Dermis blood vessel endothelial cell (primary cell): ENCODE measurements around the gene MYLIP. TPM values are rescaled to one million over a fixed set of nuclear protein-coding genes. Genes with fewer than 3 reads are reported as not detected.

Experiments
- DNase-seq: peaks from one replicate; pipeline ENCODE4 v3.0.0; 2010
- total RNA-seq: library from RNA; depleted of rRNA; stranded (reverse); fragments of >200 nt; gene quantifications from 2 replicates; pipeline ENCODE4 v1.2.3, GENCODE V29; 2014

The MYLIP gene
- total RNA-seq, 1 donor from 2014 or later = 54.8 TPM

DNA sequence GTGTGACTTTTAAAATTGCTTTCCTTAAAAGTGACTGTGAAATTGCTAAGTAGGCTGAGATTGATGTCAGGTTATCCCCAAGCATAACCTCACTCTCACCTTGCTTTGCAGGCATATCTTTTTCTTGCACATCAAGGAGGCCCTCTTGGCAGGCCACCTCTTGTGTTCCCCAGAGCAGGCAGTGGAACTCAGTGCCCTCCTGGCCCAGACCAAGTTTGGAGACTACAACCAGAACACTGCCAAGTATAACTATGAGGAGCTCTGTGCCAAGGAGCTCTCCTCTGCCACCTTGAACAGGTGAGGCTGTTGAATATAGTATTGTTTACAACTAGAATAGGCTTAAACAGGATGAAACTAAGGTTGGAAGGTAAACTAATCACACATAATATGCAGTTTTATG is 12.6 kb downstream of the MYLIP start:
- no peak for DNase-seq

DNA sequence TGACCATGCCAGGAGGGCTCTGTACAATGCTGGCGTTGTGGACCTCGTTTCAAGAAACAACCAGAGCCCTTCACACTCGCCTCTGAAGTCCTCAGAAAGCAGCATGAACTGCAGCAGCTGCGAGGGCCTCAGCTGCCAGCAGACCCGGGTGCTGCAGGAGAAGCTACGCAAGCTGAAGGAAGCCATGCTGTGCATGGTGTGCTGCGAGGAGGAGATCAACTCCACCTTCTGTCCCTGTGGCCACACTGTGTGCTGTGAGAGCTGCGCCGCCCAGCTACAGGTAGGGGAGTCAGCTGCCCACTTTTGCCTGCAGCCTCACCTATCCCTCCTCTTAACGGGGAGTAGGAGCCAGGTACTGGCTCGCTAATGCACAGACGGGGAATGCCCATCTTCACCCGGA is 16.2 kb downstream of the MYLIP start:
- DNase-seq = no peak

DNA sequence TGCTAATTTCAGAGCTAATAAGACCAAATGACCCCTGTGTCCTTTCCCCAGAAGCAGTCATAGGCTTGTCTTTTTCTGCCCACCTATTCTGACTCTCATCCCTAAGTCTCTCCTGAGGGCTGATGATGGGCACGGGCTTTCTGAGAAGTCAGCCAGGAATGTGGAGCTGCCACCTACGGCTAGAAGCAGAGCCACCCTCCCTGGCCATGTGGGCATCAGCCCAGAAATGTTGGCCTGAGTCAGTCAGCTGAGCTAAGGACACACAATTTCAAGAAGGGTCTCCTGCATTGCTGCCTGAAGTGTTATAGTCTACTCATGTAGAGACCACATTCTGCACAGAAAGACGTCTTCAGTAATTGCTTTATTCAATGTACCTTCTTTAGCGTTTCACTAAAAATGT is 17.1 kb downstream of the MYLIP start:
- DNase-seq = no peak

DNA sequence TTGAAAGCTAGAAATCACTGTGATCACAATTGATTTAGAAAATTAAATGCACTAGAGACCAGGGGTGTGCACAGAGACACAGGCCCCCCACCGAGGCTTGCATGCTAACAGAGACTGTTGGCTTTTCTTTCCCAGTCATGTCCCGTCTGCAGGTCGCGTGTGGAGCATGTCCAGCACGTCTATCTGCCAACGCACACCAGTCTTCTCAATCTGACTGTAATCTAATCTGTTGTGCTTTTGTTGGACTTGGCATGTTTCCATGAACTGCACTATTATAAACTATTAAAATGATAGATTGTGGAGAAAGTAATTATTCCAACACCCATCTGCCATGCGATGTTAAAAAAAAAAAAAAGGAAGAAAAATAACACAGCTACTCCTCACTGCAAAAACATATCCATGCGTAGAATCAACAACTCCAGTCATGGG is 17.7 kb downstream of the MYLIP start:
- DNase-seq = peak; percentile 23

DNA sequence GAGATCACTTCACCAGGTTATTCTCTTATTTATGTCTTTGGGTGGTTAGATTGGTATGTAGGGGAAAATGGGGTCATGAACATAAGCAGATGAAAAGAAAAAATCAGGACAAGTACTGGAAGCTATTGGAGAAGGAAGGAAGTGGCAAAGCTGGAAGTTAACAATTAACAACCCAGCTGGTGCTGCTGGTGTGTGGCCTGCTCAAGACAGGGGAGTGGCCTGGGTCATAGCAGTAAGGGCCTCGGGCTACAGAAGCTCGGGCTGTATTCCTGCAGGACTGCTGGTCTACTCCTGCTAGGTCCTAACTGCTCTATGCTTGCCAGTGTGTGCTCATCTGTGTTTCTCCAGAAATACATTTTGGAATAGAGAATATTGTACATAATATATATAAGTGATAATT is 19.6 kb downstream of the MYLIP start:
- peak; percentile 15 for DNase-seq

DNA sequence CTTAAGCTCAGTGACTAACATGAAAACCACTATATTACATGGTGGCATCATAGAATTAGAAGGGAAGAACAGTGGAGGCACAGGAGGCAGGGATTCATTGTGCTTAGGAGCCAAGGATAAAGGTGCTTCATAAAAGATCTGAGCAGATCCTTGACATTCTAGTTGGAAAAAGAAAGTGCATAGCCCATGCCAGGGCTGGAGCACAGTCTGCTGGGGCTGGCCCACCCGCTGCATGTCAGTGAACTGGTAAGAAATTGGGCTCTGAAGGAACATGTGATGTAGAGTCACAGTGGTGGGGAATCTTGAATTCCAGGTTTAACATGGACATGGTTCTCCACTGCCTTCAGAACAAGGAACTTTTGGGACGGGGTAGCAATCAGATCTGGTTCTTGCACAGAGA is 20.4 kb downstream of the MYLIP start:
- DNase-seq = no peak

DNA sequence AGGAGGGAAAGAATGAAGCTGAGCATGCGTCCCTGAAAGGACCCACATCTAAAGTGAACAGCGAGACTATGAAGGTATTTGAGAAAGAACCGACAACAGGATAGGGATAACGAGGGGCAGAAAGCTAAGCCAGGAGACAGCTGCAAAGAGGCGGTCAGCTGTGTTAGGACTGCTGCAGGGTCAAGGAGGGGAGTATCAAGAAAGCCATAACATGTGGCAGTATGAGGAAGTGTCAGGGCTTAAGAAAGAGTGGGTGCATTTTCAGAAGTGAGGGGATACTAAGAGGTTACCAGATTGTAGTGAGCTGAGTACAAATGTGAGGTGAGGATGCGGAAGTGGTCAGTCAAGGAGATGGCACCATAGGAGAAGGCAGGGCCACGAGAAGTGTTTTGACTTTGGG is 21.2 kb downstream of the MYLIP start:
- DNase-seq = no peak

DNA sequence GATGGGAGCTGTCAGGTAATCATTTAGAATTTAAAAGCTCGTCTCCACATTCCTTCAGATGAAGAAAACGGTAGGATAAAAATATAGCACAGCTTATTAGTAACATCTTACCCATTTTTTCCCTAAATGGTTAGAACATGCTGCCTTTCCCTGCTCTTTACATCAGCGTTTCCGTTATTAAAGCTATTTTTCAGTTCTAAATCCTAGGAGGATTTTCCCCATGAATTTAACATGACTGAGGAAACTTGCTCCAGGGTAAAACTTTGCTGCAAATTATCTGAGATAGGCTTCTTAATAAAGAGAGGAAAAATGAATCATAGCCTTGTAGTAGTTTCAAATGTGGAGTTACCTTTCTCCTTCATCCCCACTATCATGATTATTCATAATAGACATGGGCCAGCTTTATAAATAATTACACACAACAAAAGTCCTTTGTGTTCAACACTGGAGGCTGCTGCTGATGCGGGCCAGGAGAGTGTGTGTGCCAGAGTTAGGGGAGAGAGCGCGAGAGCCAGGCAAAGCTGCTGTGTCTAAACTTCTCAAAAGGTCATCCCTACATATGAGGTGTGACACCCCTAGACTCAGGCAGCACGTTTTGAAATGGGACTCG is 24.4 kb downstream of the MYLIP start:
- no peak for DNase-seq

DNA sequence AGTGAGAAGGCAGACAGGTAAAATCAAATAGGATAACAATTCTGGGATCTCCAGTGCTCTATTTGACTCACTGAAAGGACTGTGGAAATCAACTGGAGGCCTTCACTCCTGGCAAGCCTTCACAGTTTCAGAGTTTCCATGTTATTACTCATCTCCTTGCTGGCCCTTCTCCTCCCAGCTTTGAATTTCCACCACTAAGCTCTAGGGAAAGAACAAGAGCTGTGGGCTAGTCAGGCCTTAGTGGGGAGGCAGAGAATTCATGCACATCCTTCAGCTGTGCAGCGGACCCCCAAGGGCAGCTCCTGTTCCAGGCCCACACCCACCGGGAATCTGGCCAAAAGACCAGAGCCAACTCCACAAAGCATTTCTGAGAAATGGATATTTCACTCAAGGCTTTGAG is 26.0 kb downstream of the MYLIP start:
- DNase-seq = no peak

DNA sequence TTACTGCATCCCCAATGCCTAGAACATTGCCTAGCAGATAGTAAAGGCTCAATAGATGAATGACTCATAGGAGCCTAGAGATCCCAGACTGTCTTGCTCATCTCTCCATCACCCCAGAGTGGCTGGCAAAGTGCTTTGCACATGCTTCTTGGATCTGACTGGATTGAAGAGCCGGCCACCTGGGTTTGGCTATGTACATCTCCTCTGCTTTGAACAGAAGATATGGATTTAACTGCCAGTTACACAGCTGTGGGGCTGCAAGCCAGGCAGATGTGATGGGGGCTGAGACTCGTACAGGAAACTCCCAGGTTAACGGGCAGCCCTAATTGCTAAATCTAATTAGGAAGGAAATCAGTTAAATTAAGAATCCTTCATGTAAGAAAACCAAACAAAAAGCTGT is 28.6 kb downstream of the MYLIP start:
- DNase-seq = no peak

DNA sequence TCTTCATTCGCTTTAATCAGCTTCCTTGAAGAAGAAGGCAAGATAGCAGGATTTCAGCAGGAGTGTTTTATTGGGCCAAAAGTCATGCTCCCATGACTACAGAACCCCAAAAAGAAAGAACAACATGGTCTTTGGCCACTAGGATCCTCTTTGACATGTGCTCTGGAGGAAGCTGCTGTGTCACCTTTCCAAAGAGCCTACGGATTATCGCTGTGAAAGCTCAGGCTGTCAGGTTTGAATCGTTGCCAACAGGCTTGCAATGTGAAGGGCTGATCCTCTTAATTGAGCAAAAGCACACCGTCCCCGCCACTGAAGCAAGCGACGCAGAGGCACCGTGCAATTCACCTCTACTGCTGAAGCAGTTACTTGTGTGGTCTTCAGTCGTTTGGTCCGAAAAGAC is 29.0 kb downstream of the MYLIP start:
- DNase-seq = no peak

DNA sequence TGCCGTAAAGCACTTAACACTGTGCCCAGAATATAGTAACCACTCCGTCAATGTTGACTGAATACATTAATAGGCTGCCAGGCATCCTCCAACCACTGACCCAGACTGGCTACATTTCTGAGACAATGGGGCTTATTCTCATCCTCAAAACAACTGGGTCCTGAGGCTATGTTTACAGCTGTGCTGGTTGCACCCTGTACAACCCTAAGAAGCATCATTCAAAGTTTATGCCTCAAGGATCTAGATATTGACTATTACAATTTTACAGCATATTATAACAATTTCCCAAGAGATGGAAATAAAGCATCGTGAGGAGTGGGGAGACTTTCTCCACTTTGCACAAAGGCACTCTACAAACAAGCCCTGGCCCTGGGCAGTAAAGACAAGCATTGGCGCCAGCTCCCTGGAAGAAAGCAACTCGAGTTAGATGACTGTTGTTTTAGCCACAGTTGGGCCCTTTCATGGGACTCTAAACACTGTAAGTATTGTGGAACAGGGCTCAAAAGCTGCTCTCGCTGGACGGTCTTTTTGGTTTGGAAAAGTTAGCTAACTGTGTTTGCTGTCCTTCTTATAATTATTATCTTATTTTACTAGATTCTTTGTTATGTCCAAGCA is 30.2 kb downstream of the MYLIP start:
- no peak for DNase-seq

DNA sequence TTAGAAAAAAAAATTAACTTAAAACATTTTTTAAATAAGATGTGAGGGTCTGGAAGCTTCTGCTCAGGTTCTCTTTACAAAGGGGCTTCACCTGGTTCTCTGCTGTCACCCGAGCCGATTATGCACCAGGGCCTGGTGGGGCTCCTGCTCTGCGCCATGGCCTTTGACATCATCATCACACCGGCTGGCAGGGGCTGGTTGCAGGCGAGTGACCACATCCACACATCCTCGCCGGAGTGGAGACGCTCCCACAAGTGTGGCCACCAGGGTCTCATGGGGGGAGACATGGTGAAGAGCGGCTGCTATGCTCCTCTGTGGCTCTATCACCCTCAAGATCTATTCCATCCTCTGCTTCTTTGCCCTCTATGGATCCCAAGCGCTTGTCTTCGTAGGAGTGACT is 31.9 kb downstream of the MYLIP start:
- DNase-seq = no peak

DNA sequence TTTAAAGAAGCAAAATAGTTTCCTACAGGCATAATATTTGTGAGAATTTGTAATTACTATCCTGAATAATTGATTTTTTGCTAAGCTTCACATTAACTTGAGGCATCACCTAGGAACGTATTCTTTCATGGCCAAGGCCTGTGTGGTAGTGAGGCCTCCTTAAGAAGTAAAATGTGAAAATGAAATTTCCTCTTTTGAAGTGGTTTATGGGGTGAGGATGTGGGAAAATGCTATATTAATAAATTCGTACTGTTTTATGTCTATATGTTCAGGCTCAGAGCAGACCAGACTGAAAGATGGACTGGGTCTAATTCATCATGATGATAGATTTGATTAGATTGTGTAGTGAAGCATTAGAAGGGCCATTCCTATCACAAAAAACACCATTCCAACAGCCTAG is 33.1 kb downstream of the MYLIP start:
- no peak for DNase-seq

DNA sequence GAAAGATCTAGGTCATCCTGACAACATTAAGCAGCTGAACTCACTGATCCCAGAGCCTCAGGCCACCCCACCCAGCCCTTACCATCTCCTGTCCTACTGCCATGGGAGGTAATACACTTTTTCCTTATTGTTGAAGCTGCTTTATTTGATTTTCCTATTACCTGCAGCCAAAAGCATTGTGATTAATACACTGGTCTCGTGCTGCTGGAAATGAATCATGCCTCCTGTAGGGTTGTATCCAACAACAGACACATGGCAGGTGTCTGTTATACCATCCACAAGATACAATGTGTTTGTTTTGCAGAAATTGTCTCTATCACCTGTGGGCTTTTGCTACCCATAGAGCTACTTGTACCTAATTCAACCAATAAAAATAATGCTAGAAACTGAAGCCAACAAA is 34.2 kb downstream of the MYLIP start:
- peak; percentile 42 for DNase-seq

DNA sequence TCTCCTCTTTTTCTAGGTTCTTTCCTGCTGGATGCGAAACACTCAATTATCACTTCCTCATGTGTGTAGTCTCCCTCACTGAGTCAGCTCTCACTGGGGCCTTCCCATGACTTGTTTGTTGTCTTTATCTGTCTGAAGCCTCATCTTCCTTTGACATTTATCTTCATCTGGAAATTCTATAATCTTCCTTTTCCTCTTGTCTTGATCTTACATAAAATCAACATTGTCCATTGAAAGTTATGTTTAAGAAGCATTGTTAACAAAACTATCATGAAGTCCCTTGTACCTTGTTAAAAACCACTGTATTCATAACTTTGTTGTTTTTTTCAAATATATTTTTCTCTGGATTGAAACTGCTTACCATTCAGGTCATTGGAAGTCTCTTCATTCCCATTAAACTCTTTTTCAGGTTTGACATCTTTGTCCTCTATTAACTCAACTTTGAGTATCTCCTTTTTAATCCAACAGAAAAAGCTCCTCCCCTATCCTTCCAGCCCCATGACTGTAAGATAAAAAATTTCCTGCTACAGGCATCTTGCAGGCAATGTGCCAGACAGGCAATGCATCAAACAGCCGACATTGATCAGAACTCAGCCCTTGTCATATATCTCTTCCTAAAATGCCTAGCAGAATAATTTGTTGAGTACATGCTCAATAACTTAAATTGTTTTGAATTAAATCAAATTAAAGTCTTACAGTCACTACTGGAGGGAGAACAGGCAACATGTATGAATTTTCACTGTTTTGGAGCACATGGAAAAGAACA is 34.8 kb downstream of the MYLIP start:
- peak; percentile 29 for DNase-seq

DNA sequence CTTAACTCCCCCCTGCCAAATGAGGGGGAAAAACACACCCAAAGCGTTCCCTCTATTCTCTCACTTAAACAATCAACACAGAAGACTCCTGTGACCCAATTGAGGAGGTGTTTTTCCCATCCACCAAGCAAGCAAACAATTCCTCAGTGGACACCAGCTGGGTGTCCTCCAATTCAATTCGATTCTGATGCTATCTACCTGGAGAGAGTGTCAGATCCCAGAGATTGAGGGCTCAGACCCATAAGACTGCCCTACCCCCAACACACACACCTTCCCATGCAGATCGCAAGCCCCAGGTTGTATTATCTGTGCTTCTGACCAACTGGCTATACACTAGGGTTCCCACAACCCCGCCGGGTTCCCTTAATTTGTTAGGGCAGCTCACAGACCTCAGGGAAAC is 36.8 kb downstream of the MYLIP start:
- no peak for DNase-seq

DNA sequence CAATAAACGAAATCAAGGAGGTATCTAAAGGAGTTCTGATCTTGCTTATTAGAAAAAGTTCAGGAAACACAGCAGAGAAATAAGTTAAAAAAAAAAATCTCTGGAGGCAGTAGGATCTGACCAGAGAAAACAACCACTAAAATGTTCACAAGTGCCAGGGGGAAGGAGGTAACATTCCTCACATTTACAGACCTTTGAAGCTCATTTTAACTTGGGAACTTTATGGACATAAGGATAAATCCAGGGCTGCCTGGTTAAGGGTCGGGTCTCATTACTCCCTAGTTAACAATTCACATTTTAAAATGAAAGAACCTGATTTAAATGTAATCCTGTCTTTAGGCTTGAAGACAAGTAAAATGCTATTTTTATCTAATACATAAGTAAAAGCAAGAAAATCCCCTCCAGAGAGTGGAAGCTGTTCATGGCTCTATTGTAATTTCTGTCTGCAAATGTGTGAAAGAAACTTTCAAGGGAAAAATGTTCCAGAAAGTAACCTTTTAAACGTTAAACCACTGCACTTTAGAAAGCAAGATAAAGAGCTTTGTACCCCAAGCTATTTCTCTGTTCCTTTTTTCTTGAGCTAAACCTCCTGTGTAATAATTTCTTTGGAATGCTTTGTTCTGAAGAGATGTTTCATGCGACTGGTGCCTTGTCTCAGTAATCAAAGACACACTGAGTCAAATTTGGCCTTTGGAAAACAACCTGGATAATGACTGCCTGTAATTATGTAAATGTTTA is 38.2 kb downstream of the MYLIP start:
- no peak for DNase-seq

DNA sequence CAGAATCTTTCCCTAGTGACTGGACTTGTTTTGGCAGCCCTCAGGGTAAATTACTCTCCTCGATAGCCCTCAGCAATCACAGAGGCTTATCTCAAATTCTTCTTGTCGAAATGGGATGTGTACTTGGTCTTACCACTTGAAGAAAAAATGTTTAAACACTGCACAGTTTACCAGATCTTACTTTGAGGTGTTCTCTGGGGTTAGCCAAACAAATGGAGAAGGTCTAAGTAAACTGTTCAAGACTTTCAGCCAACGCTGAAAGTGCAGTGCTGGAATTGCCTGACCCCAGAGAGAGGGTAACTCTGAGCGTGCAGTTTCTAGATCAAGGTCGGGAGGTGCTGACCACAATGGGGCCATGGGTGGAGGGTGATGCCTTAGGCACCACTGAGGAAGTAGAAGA is 39.2 kb downstream of the MYLIP start:
- DNase-seq = no peak

DNA sequence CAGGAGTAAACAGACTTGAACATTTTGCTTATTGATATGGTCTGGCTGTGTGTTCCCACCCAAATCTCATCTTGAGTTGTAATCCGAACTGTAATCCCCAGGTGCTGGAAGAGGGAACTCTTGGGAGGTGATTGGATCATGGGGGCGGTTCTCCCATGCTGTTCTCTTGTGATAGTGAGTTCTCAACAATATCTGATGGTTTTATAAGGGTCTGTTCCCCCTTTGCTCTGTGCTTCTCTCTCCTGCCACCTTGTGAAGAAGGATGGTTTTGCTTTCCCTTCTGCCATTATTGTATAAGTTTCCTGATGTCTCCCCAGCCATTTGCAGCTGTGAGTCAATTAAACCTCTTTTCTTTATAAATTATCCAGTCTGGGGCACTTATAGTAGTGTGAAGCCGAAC is 40.0 kb downstream of the MYLIP start:
- DNase-seq = peak; percentile 68

DNA sequence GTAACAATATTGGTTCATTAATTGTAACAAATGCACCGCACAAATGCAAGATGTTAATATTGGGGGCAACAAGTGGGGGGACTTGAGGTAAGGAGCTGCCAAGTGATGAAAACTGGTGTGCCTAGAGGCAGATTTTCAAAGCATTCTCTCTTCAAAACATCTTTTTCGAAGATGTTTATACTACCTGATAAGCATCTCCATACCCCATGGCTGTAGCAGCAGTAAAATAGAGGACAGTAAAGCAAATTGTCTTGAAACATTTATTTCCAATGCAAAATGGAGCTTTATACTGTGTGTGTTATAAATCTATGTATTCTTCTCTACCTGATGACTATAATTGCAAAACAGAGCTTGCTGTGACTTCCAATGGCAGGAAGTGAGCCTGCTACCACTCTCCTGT is 42.5 kb downstream of the MYLIP start:
- no peak for DNase-seq

DNA sequence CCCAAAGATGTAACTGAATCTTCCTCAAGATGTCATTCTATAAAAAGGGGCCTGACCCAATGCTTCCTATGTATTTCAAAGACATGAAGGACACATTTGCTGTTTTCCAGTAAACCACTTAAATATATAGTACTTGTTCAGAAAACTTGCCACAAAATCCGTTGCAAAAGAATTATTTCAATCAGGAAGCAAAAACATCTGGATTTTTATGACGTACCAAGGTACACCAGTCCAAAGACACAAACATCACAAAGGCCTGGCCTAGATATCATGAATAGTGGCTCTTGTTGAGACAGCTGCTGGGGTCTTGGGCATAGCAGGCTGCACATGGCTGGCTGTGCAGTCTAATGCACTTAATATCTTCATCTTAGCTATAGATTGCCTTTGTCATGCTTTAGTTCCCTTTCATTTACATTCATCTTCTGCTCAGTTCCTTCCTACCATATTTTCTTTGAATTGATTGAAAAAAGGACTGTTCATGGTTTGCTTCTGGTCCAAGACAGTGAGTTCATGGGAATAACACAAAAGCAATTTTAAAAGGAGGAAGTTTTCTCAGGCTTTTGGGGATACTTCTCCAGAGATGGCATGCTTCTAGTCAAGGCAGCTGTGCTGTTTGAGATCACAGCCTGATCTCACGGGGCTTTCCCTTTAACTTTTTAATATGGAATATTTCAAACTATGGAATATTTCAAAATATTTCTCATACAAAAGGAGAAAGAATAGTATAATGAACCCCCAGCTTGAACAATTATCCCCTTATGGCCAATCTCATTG is 44.5 kb downstream of the MYLIP start:
- no peak for DNase-seq
